HCT116 (cell line): ENCODE measurements around the gene RGMB. TPM values are rescaled to one million over a fixed set of nuclear protein-coding genes. Genes with fewer than 3 reads are reported as not detected.
"Not testable (repeated sequence)": the region's sequence is repeated elsewhere in the genome, so short reads cannot be mapped to it uniquely, and the experiment has no call there.

Source experiments
- ATAC-seq: fragments of 200-7000 bp; cut with Tn5 transposase; 2 replicates; pipeline ENCODE4 v1.9.1; 2020; ENCODE audit warnings: mild to moderate bottlenecking, moderate library complexity
- BruUV-seq: library from RNA; stranded (reverse); fragments of 400-500 nt; replicated peaks from 2 replicates; lab custom pipeline; 2021; lab: Mats Ljungman, UMichigan
- CTCF ChIA-PET: fragments of 300-600 bp; sonication (Branson Sonifier 250); formaldehyde crosslinking; loops from one replicate; lab custom pipeline; 2021; ENCODE audit warnings: antibody characterized with exemption; lab: Charles Lee
- POLR2A ChIA-PET: fragments of 300-600, 350-600 bp; sonication (Branson Sonifier 250); formaldehyde crosslinking; loops from one replicate; lab custom pipeline; 2021; ENCODE audit warnings: antibody characterized with exemption; lab: Charles Lee
- RAD21 ChIA-PET, 2 experiments: fragments of 300-600 bp; sonication (Branson Sonifier 250); formaldehyde crosslinking; loops; one replicate each; lab custom pipeline; 2023; ENCODE audit warnings: low total read pairs in 2 of 2; ENCODE audit not compliant: uncharacterized antibody in 2 of 2, unreplicated experiment in 2 of 2, low non-redundant PET in 1 of 2; lab: Charles Lee
- DNase-seq: peaks from one replicate; pipeline ENCODE4 v3.0.0-alpha.2; 2010; ENCODE audit warnings: low read depth, low spot score
- H2AFZ ChIP-seq: fragments of 200-600 bp; shearing (Covaris generic), sonication (generic); 2 replicates; pipeline ENCODE4 v1.6.1; 2017; ENCODE audit warnings: low read depth, mixed run types, mixed read lengths, antibody characterized with exemption, low read length; ENCODE audit not compliant: poor library complexity, severe bottlenecking
- H3K27ac ChIP-seq: 2 replicates; pipeline ENCODE4 v1.5.1; 2012; ENCODE audit warnings: low read depth, low read length
- H3K27me3 ChIP-seq: fragments of 200-600 bp; sonication (generic); 2 replicates; pipeline ENCODE4 v1.6.1; 2016; ENCODE audit warnings: mixed run types, low read length, mixed read lengths; ENCODE audit not compliant: insufficient read depth
- H3K36me3 ChIP-seq, 2 experiments: fragments of 200-500 bp in 1 of 2; fragments of 200-600 bp in 1 of 2; sonication (Bioruptor generic) in 1 of 2; sonication (generic) in 1 of 2; 2 replicates each; pipeline versions ENCODE4 v1.5.1 to v1.6.1; 2014 to 2016; ENCODE audit warnings: low read length in 2 of 2, inconsistent platforms in 1 of 2, mixed read lengths in 1 of 2, mixed run types in 1 of 2; ENCODE audit not compliant: insufficient read depth in 2 of 2, control insufficient read depth in 1 of 2
- H3K4me1 ChIP-seq, 2 experiments: fragments of 200-600 bp in 1 of 2; sonication (generic) in 1 of 2; 2 replicates each; pipeline versions ENCODE4 v1.5.1 to v1.6.1; 2012 to 2017; ENCODE audit warnings: low read length in 2 of 2, inconsistent platforms in 1 of 2, mild to moderate bottlenecking in 1 of 2, mixed read lengths in 1 of 2, mixed run types in 1 of 2, moderate library complexity in 1 of 2; ENCODE audit not compliant: insufficient read depth in 2 of 2, control insufficient read depth in 1 of 2
- H3K4me2 ChIP-seq: fragments of 200-600 bp; sonication (generic); 2 replicates; pipeline ENCODE4 v1.6.1; 2017; ENCODE audit warnings: mixed run types, low read length, mixed read lengths
- H3K4me3 ChIP-seq, 2 experiments: fragments of 200-600 bp in 1 of 2; sonication (generic) in 1 of 2; replicated peaks in 1 of 2; 2 replicates each; pipeline ENCODE4 v1.5.1; 2011 to 2016; ENCODE audit warnings: low read length in 2 of 2, control low read depth in 1 of 2, low read depth in 1 of 2, mild to moderate bottlenecking in 1 of 2, mixed read lengths in 1 of 2, mixed run types in 1 of 2
- H3K79me2 ChIP-seq: fragments of 200-600 bp; sonication (generic); 2 replicates; pipeline ENCODE4 v1.6.1; 2017; ENCODE audit warnings: mild to moderate bottlenecking, mixed run types, low read length, moderate library complexity, mixed read lengths; ENCODE audit not compliant: insufficient read depth
- H3K9ac ChIP-seq: fragments of 200-600 bp; sonication (generic); 2 replicates; pipeline ENCODE4 v1.6.1; 2016; ENCODE audit warnings: low read length, mixed read lengths
- H3K9me2 ChIP-seq: fragments of 200-600 bp; sonication (generic), shearing (Covaris generic); 2 replicates; pipeline ENCODE4 v1.6.1; 2017; ENCODE audit warnings: mixed run types, mild to moderate bottlenecking, moderate library complexity; ENCODE audit not compliant: insufficient read depth
- H3K9me3 ChIP-seq, 2 experiments: fragments of 200-500 bp in 1 of 2; fragments of 200-600 bp in 1 of 2; sonication (Bioruptor generic) in 1 of 2; sonication (generic) in 1 of 2; 2 replicates each; pipeline ENCODE4 v1.6.1; 2014 to 2017; ENCODE audit warnings: low read length in 2 of 2, mixed read lengths in 2 of 2, inconsistent platforms in 1 of 2, low read depth in 1 of 2, mild to moderate bottlenecking in 1 of 2, mixed run types in 1 of 2, moderate library complexity in 1 of 2; ENCODE audit not compliant: control insufficient read depth in 1 of 2, insufficient read depth in 1 of 2
- H4K20me1 ChIP-seq: fragments of 200-600 bp; sonication (generic), shearing (Covaris generic); 2 replicates; pipeline ENCODE4 v1.6.1; 2017; ENCODE audit warnings: mixed run types, mild to moderate bottlenecking, moderate library complexity; ENCODE audit not compliant: insufficient read depth
- CBX3 ChIP-seq: IDR thresholded peaks from 2 replicates; pipeline ENCODE4 v1.6.1; 2012; ENCODE audit warnings: low read depth
- RAD21 ChIP-seq: IDR thresholded peaks from 2 replicates; pipeline ENCODE4 v1.6.1; 2012; ENCODE audit warnings: low read depth, mild to moderate bottlenecking
- SRF ChIP-seq: IDR thresholded peaks from 2 replicates; pipeline ENCODE4 v1.6.1; 2012; ENCODE audit warnings: low read depth
- intact Hi-C: fragments of 100-400 bp; cut with micrococcal nuclease; formaldehyde crosslinking; loops from 2 replicates; pipeline ENCODE4 v1.10.0; 2022
- total RNA-seq: library from RNA; stranded (reverse); gene quantifications from one replicate; pipeline ENCODE4 v1.2.1, GENCODE V29; 2021; ENCODE audit not compliant: unreplicated experiment
- TF ChIP-seq, protein P1 (sequence below): IDR thresholded peaks from 2 replicates; pipeline ENCODE4 v1.6.1; 2012
- TF ChIP-seq, protein P2 (sequence below), 3 experiments: fragments of 200-600 bp in 1 of 3; sonication (generic) in 1 of 3; IDR thresholded peaks in 2 of 3; conservative IDR thresholded peaks in 1 of 3; 2 replicates each; pipeline ENCODE4 v1.5.1; 2012 to 2017; ENCODE audit warnings: low read depth in 2 of 3, low read length in 2 of 3, antibody characterized with exemption in 1 of 3, borderline replicate concordance in 1 of 3, control low read depth in 1 of 3, mild to moderate bottlenecking in 1 of 3, mixed read lengths in 1 of 3, mixed run types in 1 of 3, moderate library complexity in 1 of 3; ENCODE audit not compliant: insufficient read depth in 1 of 3

RGMB gene
- total RNA-seq, 1 experiment from 2014 or later: 18.3 TPM

DNA sequence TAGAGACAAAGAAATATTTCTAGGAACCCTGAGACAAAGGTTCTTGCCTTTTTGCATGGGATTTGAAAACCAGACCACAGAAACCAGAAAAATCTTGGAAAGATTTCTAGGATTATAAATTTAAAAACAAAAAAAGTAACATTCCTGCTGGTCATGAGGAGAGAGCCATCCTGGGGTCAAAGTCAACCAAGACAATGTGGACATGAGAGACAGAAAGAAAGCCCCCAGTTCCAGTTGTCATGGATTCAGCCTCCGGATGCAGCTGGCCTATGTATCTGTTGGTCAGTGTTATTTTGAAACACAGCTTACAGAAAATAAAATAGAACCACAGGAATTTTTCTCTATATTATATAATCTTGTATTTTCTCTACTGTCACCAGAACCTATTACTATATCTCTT, 24.4 kb upstream of the RGMB start:
- ChIA-PET CTCF (no interaction called here), RAD21 (no interaction called here), POLR2A (no interaction called here)
- Histone ChIP-seq H2AFZ (no peak overlapping the region), H3K79me2 (no peaks in the 10 kb centered on the region), H3K27me3 (no peaks in the 10 kb centered on the region), H3K9me3 (no peaks in the 10 kb centered on the region), H3K27ac (no peak overlapping the region), H4K20me1 (no peaks in the 10 kb centered on the region), H3K4me2 (no peak overlapping the region), H3K36me3 (no peaks in the 10 kb centered on the region)
- DNase-seq: no peak
- BruUV-seq: no TSS peak
- TF ChIP-seq, protein P1, sequence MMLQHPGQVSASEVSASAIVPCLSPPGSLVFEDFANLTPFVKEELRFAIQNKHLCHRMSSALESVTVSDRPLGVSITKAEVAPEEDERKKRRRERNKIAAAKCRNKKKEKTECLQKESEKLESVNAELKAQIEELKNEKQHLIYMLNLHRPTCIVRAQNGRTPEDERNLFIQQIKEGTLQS: no peak
- TF ChIP-seq SRF: no peak
- TF ChIP-seq, protein P2, sequence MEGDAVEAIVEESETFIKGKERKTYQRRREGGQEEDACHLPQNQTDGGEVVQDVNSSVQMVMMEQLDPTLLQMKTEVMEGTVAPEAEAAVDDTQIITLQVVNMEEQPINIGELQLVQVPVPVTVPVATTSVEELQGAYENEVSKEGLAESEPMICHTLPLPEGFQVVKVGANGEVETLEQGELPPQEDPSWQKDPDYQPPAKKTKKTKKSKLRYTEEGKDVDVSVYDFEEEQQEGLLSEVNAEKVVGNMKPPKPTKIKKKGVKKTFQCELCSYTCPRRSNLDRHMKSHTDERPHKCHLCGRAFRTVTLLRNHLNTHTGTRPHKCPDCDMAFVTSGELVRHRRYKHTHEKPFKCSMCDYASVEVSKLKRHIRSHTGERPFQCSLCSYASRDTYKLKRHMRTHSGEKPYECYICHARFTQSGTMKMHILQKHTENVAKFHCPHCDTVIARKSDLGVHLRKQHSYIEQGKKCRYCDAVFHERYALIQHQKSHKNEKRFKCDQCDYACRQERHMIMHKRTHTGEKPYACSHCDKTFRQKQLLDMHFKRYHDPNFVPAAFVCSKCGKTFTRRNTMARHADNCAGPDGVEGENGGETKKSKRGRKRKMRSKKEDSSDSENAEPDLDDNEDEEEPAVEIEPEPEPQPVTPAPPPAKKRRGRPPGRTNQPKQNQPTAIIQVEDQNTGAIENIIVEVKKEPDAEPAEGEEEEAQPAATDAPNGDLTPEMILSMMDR (IDR thresholded peaks at IDR 0.05 in 2 of 3, conservative IDR thresholded peaks at IDR 0.05 in 1 of 3; ENCODE audit: borderline replicate concordance in 1 of 3, insufficient read depth in 1 of 3, low read depth in 2 of 3, low read length in 2 of 3): no peak
- TF ChIP-seq, all 23 proteins: peak for 0
- intact Hi-C loops: no loop called here
- Histone ChIP-seq H3K4me3 (no peak overlapping the region), H3K4me1 (no peaks in the 10 kb centered on the region), H3K9me2 (no peaks in the 10 kb centered on the region), H3K9ac (no peak overlapping the region)
- no peak for ATAC-seq

DNA sequence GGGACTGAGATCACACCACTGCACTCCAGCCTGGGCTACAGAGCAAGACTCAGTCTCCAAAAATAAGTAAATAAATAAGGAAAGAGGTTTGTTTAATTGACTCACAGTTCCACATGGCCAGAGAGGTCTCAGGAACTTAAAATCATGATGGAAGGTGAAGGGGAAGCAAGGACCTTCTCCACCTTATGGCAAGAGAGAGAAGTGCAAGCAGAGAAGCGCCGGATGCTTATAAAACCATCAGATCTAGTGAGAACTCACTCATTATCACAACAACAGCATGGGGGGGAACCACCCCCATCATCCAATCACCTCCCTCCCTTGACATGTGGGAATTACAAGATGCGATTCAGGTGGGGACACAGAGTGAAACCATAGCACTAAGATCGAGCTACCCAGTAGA, 22.8 kb upstream of the RGMB start:
- Histone ChIP-seq H3K4me2 (no peak overlapping the region), H3K9me2 (no peaks in the 10 kb centered on the region), H3K4me3 (no peak overlapping the region), H4K20me1 (no peaks in the 10 kb centered on the region), H3K27me3 (no peaks in the 10 kb centered on the region), H3K27ac (no peak overlapping the region), H3K79me2 (no peaks in the 10 kb centered on the region), H3K4me1 (no peaks in the 10 kb centered on the region), H3K36me3 (no peaks in the 10 kb centered on the region), H2AFZ (peak overlapping the region; percentile 54), H3K9me3 (no peaks in the 10 kb centered on the region), H3K9ac (no peak overlapping the region)
- ATAC-seq: peak; percentile 94
- ChIA-PET POLR2A (interaction anchor here (1.0 kb wide), 1 partner anchor 11 kb away, joined by 3 read pairs; no protein-coding TSS in a partner anchor), CTCF (no interaction called here), RAD21 (no interaction called here)
- no peak for DNase-seq
- BruUV-seq: no TSS peak
- TF ChIP-seq, protein P2 (IDR thresholded peaks at IDR 0.05 in 2 of 3, conservative IDR thresholded peaks at IDR 0.05 in 1 of 3; ENCODE audit: borderline replicate concordance in 1 of 3, insufficient read depth in 1 of 3, low read depth in 2 of 3, low read length in 2 of 3): peak in 2 of 3 experiments; percentile 54 to 59; a peak in 3 of 6 replicates
- TF ChIP-seq RAD21 (peak; percentile 38; the same call in 1 of the 2 replicates), CBX3 (no peak)
- intact Hi-C loops: no loop called here

DNA sequence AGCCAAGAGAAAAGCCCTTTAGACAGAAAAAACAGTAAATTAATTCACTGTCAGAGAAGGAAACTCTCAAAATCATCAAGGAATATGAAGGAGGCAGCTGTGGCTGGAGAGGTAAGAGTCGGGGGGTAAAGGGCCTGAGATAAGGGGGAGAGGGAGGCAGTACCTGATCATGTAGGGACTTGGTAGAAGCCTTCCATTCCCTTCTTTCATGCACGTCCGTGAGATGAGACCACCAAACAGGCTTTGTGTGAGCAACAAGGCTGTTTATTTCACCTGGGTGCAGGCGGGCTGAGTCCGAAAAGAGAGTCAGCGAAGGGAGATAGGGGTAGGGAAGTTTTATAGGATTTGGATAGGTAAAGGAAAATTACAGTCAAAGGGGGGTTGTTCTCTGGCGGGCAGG, 21.1 kb upstream of the RGMB start:
- H2AFZ ChIP-seq, RAD21 ChIA-PET, CTCF ChIA-PET, H3K9me2 ChIP-seq, H3K9ac ChIP-seq, H3K79me2 ChIP-seq, H3K27me3 ChIP-seq, H3K9me3 ChIP-seq, H3K4me2 ChIP-seq, H3K36me3 ChIP-seq, intact Hi-C loops, H3K4me3 ChIP-seq, POLR2A ChIA-PET, H3K4me1 ChIP-seq, ATAC-seq, H4K20me1 ChIP-seq, H3K27ac ChIP-seq, BruUV-seq, DNase-seq: not testable (repeated sequence)
